GM19239 (cell line): ENCODE data around the gene TNRC6A.
"Not testable (repeated sequence)": the region's sequence is repeated elsewhere in the genome, so short reads cannot be mapped to it uniquely, and the experiment has no call there.

Experiments
- DNase-seq: peaks from one replicate; pipeline ENCODE4 v3.0.0; 2011; ENCODE audit warnings: low spot score; ENCODE audit not compliant: insufficient read length
- FAIRE-seq: peaks from 2 replicates; lab custom pipeline; 2011; peaks lifted over from hg19 to GRCh38; lab: Jason Lieb, UNC

The TNRC6A gene

DNA sequence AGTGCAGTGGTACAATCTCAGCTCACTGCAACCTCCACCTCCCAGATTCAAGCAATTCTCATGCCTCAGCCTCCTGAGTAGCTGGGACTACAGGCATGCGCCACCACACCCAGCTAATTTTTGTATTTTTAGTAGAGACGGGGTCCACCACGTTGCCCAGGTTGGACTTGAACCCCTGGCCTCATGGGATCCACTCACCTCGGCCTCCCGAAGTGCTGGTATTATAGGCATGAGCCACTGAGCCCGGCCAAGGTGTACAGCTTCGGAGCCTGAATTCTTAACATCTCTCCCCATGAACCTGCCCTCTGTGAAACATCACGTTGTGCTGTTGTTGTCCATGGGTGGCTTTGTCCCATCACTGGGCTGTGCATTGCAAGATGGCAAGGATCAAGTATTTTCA lies 127.4 kb downstream of the TNRC6A start:
- DNase-seq, FAIRE-seq: not testable (repeated sequence)

DNA sequence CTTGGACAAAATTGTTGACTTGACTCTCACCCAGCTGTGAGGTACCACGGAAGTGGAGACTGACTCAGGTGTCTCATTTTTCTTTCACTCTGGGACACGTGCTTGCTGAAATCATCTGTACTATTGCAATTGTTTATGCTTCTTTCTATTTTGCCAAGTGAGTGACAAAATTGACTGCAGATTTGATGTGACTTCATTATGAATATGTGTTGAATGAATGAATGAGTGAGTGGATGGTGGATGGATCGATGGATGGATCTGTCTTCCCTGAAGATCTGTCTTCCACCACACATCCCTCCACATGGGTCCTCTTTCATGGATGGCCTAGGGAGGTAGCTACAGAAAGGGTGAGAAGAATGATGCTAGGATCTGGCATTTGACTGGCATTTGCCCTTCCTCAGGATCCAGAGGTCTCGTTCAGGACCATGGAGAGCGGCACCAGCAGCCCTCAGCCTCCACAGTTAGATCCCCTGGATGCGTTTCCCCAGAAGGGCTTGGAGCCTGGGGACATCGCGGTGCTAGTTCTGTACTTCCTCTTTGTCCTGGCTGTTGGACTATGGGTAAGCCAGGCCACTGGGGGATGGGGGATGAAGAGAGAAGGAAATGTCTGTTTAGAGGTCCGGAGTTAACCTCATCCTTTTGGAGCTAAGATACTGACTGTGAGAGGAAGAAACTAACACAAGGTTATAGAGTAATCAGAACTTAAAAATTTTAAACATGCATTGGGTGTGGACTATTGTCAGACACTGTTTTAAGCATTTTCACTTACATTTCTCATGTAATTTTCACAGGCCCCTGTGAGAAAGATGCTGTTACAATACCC lies 129.0 kb downstream of the TNRC6A start:
- peak; percentile 23 for FAIRE-seq
- DNase-seq = peak; percentile 54

GRCh38 chr16:24861461-24861860 lies 132.0 kb downstream of the TNRC6A start:
- DNase-seq (no peak), FAIRE-seq (no peak)

- FAIRE-seq (no peak), DNase-seq (no peak)
Observed at GRCh38 chr16:24863582-24864437, 134.4 kb downstream of the TNRC6A start.

- FAIRE-seq (no peak), DNase-seq (no peak)
Observed at GRCh38 chr16:24869033-24869432, 139.6 kb downstream of the TNRC6A start.

GRCh38 chr16:24871891-24872290 lies 142.4 kb downstream of the TNRC6A start:
- no peak for FAIRE-seq
- DNase-seq = no peak

DNA sequence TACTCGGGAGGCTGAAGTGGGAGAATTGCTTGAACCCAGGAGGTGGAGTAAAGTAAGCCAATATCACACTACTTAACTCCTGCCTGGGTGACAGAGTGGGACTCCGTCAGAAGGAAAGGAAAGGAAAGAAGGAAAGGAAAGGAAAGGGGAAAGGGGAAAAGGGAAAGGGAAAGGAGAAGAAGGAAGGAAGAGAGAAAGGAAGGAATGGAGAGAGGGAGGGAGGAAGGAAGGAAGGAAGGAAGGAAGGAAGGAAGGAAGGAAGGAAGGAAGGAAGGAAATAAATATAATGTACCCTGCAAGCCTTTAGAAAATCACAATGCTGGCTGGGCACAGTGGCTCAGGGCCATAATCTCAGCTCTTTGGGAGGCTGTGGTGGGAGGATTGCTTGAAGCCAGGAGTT lies 143.6 kb downstream of the TNRC6A start:
- DNase-seq = no peak
- no peak for FAIRE-seq

- FAIRE-seq = no peak
- no peak for DNase-seq
Observed at GRCh38 chr16:24875466-24875865, 146.0 kb downstream of the TNRC6A start.
